Activated CD4-positive, CD25-positive, alpha-beta regulatory T cell treated with anti-CD3 and anti-CD28 coated beads, Interleukin-2, amount 50 U/mL, for 16 hours (primary cell): ENCODE results near the gene CLCNKA.
"Not testable (repeated sequence)": the region's sequence is repeated elsewhere in the genome, so short reads cannot be mapped to it uniquely, and the experiment has no call there.

ENCODE experiments used
- DNase-seq: peaks from one replicate; pipeline ENCODE4 v3.0.0-alpha.2; 2020; ENCODE audit warnings: low read depth, low spot score

The CLCNKA gene

DNA sequence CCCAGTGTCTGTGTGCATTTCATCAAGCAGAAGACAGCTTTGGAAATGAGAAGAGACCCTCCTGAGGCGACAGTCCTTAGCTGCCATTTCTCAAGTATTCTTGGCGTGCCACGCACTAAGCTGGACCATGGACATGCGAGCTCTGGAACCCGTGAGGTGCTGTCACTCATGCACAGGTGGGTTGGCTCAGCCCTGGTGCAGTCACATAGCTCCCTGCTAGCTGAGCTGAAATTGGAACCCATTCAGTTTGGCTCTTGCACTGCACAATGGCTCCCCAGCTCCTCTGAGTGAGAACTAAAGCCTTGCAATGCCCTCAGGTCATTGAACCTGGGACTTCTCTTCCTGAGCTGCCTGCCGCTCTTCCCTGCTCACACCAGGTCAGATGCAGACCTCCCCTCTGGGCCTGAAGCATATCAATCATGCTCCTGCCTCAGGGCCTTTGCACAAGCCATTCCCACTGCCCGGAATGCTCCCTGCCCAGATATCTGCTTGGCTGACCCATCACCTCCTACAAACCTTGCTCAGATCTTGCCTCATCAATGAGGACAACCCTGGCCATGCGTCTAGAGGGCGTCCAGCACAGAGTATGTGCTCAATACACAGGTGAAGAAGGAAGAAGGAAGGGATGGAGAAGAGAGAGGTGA is 24.1 kb upstream of the CLCNKA start:
- DNase-seq = no peak

DNA sequence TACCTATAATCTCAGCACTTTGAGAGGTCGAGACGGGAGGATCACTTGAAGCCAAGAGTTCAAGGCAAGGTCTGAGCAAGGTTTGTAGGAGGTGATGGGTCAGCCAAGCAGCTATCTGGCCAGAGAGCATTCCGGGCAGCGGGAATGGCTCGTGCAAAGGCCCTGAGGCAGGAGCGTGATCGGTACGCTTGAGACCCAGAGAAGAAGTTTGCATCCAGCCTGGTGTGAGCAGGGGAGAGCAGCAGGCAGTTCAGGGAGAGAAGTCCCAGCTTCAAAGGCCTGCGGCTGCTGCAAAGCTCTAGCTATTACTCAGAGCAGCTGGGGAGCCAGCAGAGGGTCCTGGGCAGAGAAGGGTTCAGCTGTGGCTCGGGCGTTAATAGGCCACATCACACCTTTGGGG is 22.9 kb upstream of the CLCNKA start:
- DNase-seq = no peak

DNA sequence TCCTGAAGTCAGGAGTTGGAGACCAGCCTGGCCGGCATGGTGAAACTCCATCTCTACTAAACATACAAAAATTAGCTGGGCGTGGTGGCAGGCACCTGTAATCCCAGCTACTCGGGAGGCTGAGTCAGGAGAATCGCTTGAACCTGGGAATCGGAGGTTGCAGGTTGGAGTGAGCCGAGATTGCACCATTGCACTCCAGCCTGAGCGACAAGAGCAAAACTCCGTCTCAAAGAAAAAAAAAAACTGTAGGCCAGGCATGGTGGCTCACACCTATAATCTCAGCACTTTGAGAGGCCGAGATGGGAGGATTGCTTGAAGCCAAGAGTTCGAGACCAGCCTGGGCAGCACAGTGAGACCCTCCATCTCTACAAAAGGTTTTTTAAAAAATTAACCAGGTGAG is 20.6 kb upstream of the CLCNKA start:
- not testable (repeated sequence) for DNase-seq

DNA sequence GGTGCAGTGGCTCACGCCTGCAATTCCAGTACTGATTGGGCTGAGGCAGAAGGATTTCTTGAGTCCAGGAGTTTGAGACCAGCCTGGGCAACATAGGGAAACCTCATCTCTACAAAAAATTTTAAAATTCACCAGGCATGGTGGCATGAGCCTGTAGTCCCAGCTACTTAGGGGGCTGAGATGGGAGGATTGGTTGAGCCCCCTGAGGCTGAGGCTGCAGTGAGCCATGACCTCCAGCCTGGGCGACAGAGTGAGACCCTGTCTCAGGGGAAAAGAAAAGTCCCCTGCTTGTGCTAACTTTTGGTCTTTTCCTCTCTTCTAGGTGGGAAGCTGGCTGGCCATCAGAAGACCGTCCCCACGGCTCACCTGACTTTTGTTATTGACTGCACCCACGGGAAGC is 16.2 kb upstream of the CLCNKA start:
- no peak for DNase-seq

DNA sequence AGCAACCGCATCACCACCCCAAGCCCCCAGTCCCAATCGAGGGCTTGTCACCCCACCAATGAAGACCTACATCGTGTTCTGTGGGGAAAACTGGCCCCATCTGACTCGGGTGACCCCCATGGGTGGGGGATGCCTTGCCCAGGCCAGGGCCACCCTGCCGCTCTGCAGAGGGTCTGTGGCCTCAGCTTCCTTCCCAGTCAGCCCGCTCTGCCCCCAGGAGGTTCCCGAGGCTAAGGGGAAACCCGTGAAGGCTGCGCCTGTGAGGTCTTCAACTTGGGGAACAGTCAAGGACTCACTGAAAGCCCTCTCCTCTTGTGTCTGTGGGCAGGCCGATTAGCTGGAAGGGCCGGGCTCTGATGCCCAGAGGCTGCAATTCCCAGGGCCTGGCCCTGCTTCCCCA is 15.8 kb upstream of the CLCNKA start:
- no peak for DNase-seq

DNA sequence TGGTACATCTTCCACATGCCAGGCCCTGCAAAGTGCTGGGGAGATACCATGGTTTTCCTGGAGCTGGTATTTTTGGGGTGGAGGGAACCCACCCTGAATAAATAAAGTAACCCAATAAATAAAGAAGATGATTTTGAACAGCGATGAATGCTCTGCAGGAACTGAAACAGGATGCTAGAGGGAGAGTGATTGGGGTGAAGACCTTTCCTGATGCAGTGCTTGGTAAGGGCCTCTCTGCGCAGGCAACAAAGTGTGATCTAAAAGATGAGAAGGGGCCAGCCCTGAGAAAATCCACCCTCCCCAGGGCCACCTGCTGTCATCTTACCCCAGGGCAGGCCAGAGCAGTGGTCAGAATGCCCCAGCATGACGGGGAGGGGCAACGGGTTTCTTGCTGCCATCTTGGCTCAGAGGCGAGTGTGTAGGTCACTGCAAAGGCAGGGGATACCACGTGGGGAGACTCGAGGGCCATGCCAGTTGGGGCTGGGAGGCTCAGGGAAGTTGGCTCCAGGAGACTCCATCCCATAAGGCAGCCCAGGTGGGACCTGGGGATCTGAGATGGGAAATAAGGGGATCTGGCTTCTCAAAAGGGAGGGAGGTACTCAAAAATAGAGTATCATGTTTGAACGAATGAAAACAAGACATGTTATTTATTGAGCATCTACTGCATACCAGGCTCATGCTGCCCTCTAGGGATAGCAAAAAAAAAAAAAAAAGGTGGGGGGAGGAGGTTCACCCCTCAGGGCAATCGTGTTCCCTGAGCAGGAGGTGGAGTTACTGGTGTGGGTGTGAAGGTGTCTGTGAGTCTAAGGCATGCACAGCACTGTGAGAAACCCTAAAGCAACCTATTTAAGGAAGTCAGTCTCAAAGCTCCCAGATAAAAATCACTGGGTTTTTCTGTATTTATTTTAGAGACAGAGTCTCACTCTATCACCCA is 15.0 kb upstream of the CLCNKA start:
- DNase-seq = no peak

DNA sequence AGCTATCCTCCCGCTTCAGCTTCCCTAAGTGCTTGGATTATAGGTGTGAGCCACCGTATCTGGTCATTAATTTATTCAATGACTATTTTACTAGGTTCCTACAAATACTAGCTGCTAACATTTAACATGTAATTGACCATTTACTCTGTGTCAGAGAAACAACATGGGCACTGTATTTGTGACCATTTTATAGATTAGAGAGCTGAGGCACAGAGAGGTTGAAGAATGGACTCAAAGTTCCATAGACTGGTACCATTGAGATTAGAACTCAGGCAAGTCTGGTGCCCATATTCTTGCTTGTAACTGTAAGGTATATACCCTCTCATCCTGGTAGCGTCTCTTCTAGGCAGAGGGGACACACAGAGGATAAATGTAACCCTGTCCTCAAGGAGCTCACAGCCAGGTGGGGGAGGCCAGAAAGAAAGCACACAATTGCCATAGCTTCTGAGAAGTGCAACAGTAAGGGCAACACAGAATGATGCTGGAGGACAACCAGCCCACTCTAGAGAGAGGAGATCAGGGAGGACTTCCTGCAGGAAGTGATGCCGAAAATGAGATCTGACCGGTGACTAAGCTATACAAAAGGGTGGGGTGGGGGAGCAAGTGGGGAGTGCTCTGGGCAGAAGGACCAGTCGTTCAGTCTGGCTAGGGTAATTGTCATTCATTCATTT is 14.0 kb upstream of the CLCNKA start:
- DNase-seq = no peak

DNA sequence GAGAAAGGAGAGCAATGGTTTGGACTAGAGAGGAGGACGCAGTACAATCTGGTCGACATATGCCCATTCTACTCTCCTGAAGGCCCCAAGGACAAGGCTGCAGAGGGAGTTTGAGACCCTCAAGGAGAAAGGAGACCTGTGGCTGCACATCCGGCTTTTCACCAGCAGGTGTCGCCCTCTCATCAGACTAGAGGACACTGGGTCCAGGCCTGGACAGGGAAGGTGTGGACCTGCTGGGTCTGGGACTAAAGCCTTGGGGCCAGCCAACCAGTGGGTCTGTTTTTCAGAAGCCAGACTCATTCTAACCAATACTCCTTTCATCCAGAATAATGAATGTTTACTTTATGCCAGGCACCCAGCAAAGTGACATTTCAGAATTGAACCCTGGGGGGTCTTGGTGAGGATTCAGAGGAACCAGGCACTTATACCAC is 12.8 kb upstream of the CLCNKA start:
- DNase-seq = peak; percentile 57

DNA sequence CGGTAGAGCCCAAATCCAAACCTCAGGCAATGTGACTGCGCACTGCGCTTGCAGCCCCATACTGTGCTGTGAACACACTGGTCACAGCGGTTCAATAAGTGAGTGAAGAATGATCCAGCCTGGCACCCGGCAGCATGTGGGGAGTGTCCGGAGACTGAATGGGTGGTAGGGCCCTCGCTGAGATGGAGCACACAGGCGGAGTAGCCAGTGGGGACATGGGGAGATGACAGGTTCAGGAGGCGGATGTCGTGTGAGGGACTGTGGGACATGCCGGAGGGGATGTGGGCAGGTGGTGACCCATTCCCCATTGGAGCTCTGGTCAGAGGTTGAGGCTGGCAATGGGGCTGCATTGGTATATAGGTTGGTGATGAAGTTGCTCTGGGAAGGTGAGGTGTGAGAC is 12.2 kb upstream of the CLCNKA start:
- no peak for DNase-seq

DNA sequence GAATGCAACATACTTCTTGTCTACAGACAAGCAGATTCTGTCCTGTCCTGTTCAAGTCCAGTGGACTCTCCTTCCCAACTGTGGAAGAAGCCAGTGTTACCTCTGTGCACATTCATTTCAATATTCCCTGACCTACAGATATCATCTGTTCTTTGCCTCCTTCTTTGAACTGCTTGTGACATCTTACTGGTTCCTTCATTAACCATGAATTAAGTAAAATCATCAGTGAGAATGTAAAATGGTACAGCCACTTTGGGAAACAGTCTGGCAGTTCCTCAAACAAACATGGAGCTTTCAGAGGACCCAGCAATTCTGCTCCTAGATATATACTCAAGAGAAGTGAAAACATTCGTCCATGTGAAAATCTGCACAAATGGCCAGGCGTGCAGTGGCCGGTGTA is 11.0 kb upstream of the CLCNKA start:
- DNase-seq = no peak

DNA sequence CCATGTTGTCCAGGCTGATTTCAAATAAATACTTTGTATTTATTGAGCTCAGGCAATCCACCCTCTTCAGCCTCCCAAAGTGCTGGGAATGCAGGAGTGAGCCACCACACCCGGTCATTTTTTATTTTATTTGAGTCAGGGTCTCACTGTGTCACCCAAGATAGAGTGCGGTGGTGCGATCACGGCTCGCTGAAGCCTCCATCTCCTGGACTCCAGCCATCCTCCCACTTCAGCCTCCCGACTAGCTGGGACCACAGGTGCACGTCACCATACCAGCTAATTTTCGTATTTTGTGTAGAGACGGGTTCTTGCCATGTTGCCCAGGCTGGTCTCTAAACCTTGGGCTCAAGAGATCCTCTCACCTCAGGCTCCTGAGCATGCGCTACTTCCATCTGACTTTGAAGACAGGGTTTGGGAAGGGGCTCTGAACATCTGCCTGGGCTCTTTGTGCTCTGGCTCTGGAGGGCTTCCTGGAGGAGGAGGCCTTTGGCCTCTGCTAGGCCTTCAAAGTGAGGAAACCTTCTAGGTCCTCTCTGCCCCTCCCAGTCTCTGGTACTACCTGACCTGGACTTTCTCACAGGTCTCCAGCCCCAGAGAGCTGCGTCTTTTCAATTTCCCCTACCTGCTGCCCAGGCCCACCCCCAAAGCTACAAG is 9.8 kb upstream of the CLCNKA start:
- no peak for DNase-seq

DNA sequence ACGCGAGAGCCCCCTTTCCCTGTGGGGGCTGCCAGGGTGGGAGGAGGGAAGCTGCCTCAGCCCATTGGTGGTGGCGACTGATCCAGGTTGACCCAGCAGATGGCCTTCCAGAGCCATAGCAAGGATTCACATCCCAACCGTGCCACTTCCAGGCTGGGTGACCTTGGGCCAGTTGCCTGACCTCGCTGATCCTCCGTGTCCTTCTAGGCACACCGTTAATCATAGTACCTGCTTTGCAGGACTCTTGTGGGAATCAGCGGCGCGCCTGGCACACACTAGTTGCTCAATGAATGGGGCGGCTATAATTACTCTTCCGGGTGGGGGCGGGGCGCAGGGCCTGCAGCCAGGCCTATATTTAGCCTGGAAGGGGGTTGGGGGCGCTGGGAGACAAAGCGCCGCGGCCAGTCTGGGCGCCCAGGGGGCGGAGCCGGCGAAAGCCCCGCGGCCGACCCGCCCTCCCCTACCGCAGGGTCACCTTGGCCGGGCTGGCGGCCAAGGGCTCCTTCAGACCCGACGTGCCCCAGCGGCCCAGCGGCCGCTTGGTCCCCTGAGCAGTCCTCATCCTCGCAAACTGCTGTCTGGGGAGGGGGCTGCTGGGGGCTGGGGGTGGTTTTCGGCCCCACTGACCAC is 9.1 kb upstream of the CLCNKA start:
- DNase-seq = no peak

DNA sequence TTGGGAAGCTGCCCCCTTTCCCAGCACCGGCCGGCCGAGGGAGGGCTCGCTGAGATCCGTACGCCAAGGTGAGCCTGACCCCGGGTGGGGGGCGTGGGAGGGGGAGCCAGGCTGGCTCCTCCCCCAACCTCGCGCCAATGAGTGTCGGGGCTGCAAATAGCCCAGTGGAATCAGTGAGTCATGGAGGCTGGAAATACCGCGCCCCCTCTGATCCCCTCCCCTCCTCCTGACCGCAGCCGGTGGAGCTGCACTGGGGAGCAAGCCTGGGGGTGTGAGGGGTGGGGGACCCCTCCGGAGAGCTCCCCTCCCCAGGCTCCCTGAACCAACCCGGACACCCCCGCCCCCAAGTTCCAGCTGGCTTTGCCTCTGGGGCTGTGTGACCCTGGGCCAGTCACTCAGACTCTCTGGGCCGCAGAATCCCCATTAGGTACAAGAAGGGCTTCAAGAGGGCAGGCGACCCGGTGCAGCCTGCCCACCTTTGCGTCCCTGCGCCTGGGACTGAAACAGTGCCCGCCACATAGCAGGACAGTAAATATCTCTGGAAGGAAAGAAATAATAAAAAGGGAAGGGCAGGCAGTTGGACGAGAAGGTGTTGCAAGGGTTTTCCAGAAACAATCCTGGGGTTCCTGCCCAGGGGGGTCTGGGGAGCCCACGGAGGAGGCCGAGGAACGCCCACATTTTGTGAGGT is 8.5 kb upstream of the CLCNKA start:
- no peak for DNase-seq

DNA sequence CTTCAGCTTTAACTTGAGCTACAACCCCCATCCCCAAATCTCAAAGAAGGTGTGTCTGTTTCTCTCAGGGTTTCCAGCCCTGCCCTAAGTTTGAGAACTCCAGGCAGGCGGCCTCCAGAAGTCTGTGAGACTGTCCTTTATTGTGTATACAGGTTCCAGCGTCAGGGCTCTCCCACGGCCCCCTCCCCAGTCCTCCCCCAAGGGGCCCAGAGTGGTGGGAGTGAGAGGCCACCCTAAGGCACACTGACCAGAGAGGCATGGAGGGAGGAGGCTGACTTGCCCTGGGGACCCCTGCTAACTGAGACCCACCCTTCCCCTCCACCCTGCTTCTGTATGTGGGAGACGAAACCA is 8.0 kb upstream of the CLCNKA start:
- no peak for DNase-seq

DNA sequence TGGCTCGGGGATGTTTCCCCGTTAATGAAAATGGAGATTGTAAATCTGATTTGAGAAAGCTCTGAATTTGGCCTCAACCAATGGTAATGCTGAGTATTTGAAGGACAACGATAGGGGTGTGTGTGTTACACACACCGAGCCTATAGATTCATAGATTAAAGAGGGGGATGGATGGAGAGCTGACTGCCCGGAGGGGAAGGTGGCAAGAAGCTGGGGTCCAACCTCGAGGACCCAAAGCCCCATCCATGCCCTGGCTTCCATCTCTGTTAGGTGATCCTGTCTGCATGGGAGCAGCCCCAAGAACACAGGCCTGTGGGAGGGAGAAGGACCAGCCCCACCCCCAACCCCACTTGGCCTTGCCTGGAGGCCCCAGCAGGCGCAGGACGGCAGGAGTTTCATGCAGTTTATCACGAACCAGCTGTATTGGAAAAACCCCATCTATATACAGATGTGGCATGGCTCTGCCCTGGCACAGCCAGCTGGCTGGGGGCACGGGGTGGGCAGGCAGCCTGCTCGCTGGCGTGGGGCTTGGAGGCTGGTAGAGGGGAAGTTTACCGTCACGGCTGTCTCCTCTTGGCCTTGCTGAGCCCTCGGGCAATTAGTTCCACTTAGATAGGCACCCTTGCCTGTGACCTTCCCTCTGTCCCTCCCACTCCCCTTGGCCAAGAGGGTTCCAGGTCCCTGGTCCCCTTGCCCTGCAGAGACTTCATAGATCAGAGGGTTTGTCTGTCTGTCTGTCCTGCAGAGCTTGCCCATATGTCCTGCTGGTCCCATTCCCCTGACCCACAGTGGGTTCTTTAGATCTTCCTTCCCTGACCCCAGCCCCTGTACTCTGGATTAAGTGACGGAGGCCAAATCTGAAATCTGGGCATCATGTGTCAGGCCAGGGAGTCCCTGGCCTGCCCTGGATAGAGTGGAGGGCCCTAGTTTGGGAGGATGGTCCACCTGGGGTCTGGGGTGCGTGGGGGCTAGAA is 7.0 kb upstream of the CLCNKA start:
- DNase-seq = no peak

DNA sequence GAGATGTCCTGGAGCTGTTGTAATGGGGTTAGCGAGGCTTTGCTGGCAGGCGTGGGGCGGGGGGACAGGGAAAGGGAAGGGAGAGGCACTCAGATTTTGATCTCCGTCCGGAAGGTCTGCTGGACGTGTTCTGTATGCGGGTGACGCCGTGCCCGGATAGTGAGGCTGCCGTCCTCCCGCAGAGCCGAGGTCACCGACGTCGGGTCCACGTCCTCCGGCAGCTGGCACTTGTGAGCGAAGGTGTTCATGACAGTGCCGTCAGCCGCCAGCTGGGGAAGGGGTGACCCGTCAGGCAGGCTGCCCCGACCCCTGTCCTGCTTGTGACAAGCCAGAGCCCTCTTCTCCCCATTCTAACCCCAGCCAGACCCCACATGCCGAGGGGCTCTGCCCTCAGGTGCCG is 6.3 kb upstream of the CLCNKA start:
- DNase-seq = no peak

DNA sequence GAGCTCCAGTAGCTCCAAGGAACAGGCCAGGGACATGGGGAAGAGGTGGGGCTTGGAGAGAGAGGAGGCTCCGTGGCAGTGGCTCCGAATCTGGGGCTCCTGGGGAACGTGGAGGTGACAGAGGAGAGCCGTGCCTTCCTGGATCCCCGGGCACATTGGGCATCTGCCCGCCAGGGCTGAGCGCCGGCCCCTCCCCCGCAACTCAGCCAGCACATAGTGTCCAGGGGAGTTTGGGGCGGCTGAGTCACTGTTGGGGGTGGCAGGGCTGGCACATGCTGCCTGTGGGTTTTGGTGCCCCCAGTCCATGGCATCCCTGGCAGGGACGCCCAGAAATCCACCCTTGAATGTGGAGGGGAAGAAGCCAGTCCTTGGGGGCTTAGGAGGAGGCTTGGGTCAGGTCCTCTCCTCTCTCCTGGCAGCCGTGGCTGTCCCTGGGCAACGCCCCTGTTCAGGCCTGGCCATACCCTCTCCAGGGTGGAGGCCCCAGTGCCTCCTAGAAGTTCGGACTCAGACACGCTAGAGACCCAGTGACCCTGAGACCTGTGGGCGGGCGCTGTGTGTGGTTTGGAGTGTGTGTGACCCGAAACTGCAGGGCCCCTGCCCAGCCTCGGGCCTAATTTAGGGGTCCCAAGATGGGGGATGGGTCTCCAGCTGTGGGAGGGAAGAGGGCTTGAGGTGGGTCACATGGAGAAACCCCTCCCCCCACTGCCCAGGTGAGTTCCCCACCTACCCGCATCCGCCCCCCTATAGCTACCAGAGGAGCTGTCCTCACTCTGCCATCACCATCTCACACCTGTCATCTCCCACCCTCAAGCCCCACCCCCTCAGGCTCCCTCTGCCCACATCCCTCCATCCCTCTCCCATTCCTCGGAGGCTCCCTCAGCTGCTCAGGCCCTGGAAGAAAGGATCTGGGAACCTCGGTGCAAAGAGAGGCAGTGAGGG is 5.6 kb upstream of the CLCNKA start:
- DNase-seq = no peak

DNA sequence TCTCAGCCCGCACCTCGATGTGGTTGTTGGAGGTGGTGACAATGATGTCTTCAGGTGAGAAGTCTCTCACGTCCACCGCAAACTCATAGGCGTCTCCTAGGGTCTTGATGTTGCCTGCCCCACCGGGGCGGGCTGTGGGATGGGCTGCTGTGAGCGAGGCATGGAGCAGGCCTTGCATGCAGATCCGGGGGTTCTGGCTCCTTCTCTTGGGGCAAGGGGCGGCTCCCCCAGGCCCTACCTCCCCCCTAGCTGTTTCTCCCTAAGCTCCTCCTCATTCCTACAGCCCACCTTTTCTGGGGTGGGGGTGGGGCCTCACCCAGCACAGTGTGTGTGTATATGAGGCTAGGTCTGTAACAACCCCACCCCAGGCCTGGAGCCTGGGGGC is 4.8 kb upstream of the CLCNKA start:
- no peak for DNase-seq
